K562 (cell line): ENCODE data around the gene KIF24. TPM values are rescaled to one million over a fixed set of nuclear protein-coding genes. Genes with fewer than 3 reads are reported as not detected.

ENCODE experiments used
- CBX1 ChIP-seq: sonication (generic); IDR thresholded peaks from 2 replicates; pipeline ENCODE4 v1.6.1; 2016; ENCODE audit warnings: antibody characterized with exemption, low read depth, mild to moderate bottlenecking
- CBX3 ChIP-seq, 2 experiments: IDR thresholded peaks; 1 replicate in 1 of 2; 2 replicates in 1 of 2; pipeline ENCODE4 v1.6.1; 2012; ENCODE audit warnings: inconsistent platforms in 2 of 2, low read length in 2 of 2, borderline replicate concordance in 1 of 2, control low read depth in 1 of 2
- CC2D1A ChIP-seq: fragments of 450-650 bp; IDR thresholded peaks from 2 replicates; pipeline ENCODE4 v1.6.1; 2017; ENCODE audit warnings: mild to moderate bottlenecking
- CEBPZ ChIP-seq: fragments of 150-350 bp; IDR thresholded peaks from 2 replicates; pipeline ENCODE4 v1.6.1; 2014; ENCODE audit warnings: low read depth, mild to moderate bottlenecking, low read length, borderline replicate concordance
- E2F5 ChIP-seq: sonication (generic); formaldehyde crosslinking; IDR thresholded peaks from 2 replicates; pipeline ENCODE4 v1.8.0; 2022; ENCODE audit warnings: mild to moderate bottlenecking, missing genetic modification reagents
- GABPB1 ChIP-seq: sonication (generic); formaldehyde crosslinking; IDR thresholded peaks from 2 replicates; pipeline ENCODE4 v1.8.0; 2022; ENCODE audit warnings: mild to moderate bottlenecking, missing genetic modification reagents
- KLF16 ChIP-seq: IDR thresholded peaks from 2 replicates; pipeline ENCODE4 v1.6.1; 2016; ENCODE audit warnings: antibody characterized with exemption
- LEF1 ChIP-seq: fragments of 450-650 bp; IDR thresholded peaks from 2 replicates; pipeline ENCODE4 v1.6.1; 2016; ENCODE audit warnings: mild to moderate bottlenecking
- MTA3 ChIP-seq: fragments of 450-650 bp; formaldehyde crosslinking; IDR thresholded peaks from 2 replicates; pipeline ENCODE4 v1.6.1; 2017; ENCODE audit warnings: mild to moderate bottlenecking, borderline replicate concordance
- MYNN ChIP-seq, 2 experiments: sonication (generic); formaldehyde crosslinking in 1 of 2; IDR thresholded peaks; 2 replicates each; pipeline versions ENCODE4 v1.5.0 to v1.6.1; 2016 to 2020; ENCODE audit warnings: antibody characterized with exemption in 1 of 2, missing genetic modification reagents in 1 of 2
- TEAD1 ChIP-seq, 2 experiments: fragments of 450-650 bp in 1 of 2; sonication (generic) in 1 of 2; formaldehyde crosslinking; IDR thresholded peaks; 2 replicates each; pipeline versions ENCODE4 v1.4.0 to v1.8.0; 2020 to 2022; ENCODE audit warnings: mild to moderate bottlenecking in 2 of 2, missing genetic modification reagents in 1 of 2
- ZBTB7A ChIP-seq: IDR thresholded peaks from 2 replicates; pipeline ENCODE4 v1.6.1; 2011; ENCODE audit warnings: low read depth, mild to moderate bottlenecking, low read length, moderate library complexity, borderline replicate concordance; ENCODE audit not compliant: control insufficient read depth
- polyA plus RNA-seq, 8 experiments: library from polyadenylated mRNA; depleted of rRNA in 4 of 8; stranded (reverse) in 5 of 8; unstranded in 3 of 8; fragments of >200 nt; fragmentation: Nextera tagmentation in 2 of 8; fragmentation: Illumina TruSeq in 1 of 8; extraction: Ambion mirVana in 2 of 8; extraction: Trizol in 1 of 8; gene quantifications; 2 replicates each; pipeline versions ENCODE4 v1.2.1 to v1.2.3, GENCODE V29; 2011 to 2014; ENCODE audit warnings: inconsistent platforms in 1 of 8, missing spikeins in 1 of 8
- total RNA-seq, 7 experiments: library from RNA; depleted of rRNA in 6 of 7; stranded (reverse); fragments of >200 nt in 6 of 7; fragmentation: Illumina TruSeq in 2 of 7; extraction: Trizol in 2 of 7; gene quantifications; 2 replicates each; pipeline versions ENCODE4 v1.2.1 to v1.2.3, GENCODE V29; 2011 to 2021; ENCODE audit warnings: low replicate concordance in 1 of 7
- TF ChIP-seq, protein P1 (sequence below), 2 experiments: fragments of 450-650 bp; formaldehyde crosslinking in 1 of 2; IDR thresholded peaks; 2 replicates each; pipeline versions ENCODE4 v1.4.0 to v1.6.1; 2014 to 2020; ENCODE audit warnings: mild to moderate bottlenecking in 2 of 2, borderline replicate concordance in 1 of 2, low read depth in 1 of 2

Gene KIF24
- total and polyA plus RNA-seq, 9 of the 15 experiments (the other 6 are each of a cell fraction or from before 2014, with no cell fraction given) = 0.63 to 5.8 (median 4.4) TPM

DNA sequence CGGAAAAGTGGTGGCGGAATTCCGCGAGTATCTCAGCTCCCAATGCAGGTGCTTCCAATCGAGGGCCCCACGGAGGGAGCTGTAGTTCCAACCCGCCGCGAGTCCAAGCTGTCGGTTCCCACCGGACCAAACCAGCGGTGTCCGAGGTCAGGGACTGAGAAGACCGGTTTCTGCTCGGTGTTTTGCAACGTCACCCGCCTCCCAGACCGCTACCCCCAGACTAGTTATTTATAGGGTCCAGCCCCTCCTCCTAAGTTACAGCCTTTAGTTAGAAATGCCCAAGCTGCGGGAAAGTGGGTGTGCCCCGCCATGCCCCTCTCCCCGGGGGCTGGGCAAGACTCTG lies 48.3 kb upstream of the KIF24 start (continued):
- TF ChIP-seq MYNN (IDR thresholded peaks at IDR 0.05) = no peak
- no peak for TF ChIP-seq MYNN (CRISPR knock-in tag; IDR thresholded peaks at IDR 0.05)
- TF ChIP-seq ZBTB7A = no peak
- no peak for TF ChIP-seq LEF1
- 0 out of 2 replicates have a peak, but pooled peaks have one; percentile 5 for TF ChIP-seq MTA3
- no peak for TF ChIP-seq CEBPZ
- TF ChIP-seq KLF16 = peak; percentile 44
- no peak for TF ChIP-seq CBX1
- 0 out of 4 replicates have a peak, but pooled peaks of 1 of the 2 experiments have one; percentile 2 for TF ChIP-seq TEAD1 (CRISPR knock-in tag; IDR thresholded peaks at IDR 0.05)
- no peak for TF ChIP-seq CC2D1A
- TF ChIP-seq, protein P1, sequence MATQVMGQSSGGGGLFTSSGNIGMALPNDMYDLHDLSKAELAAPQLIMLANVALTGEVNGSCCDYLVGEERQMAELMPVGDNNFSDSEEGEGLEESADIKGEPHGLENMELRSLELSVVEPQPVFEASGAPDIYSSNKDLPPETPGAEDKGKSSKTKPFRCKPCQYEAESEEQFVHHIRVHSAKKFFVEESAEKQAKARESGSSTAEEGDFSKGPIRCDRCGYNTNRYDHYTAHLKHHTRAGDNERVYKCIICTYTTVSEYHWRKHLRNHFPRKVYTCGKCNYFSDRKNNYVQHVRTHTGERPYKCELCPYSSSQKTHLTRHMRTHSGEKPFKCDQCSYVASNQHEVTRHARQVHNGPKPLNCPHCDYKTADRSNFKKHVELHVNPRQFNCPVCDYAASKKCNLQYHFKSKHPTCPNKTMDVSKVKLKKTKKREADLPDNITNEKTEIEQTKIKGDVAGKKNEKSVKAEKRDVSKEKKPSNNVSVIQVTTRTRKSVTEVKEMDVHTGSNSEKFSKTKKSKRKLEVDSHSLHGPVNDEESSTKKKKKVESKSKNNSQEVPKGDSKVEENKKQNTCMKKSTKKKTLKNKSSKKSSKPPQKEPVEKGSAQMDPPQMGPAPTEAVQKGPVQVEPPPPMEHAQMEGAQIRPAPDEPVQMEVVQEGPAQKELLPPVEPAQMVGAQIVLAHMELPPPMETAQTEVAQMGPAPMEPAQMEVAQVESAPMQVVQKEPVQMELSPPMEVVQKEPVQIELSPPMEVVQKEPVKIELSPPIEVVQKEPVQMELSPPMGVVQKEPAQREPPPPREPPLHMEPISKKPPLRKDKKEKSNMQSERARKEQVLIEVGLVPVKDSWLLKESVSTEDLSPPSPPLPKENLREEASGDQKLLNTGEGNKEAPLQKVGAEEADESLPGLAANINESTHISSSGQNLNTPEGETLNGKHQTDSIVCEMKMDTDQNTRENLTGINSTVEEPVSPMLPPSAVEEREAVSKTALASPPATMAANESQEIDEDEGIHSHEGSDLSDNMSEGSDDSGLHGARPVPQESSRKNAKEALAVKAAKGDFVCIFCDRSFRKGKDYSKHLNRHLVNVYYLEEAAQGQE (IDR thresholded peaks at IDR 0.05; ENCODE audit: borderline replicate concordance) = peak; percentile 79
- TF ChIP-seq, protein P1 (CRISPR knock-in tag; IDR thresholded peaks at IDR 0.05; ENCODE audit: low read depth) = no peak
- peak; percentile 3; the same call in 1 of the 2 replicates for TF ChIP-seq GABPB1
- no peak for TF ChIP-seq E2F5 (CRISPR knock-in tag)
- TF ChIP-seq CBX3 (IDR thresholded peaks at IDR 0.05; ENCODE audit: borderline replicate concordance in 1 of 2, low read length in 2 of 2) = 0 out of 3 replicates have a peak, but pooled peaks of 1 of the 2 experiments have one; percentile 5
